Measurements from ENCODE around the gene CNTN4. TPM values are rescaled to one million over a fixed set of nuclear protein-coding genes. Genes with fewer than 3 reads are reported as not detected.

CNTN4 gene
- total and polyA plus RNA-seq, 9 donors: 0.35 to 16.7 (median 3.0) TPM

DNA sequence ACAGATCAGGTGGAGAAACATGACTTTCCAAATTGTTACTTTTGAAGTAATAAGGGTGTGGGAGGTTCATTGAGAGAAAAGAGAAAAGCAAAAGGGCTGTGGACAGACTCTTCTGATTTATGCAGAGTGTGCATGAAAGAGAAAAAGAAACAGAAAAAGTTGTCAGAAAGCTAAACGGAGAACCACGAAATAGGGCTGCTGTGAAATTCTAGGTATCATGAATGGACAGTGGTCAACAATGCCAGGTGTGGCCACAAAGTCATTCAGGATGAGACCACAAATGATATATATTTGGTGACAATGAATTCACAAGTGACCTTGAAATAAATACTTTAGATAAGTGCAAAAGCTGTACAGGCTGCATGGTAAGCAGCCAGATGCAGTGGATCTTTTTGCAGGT lies 841.4 kb downstream of the CNTN4 start:
- 77 to 88% (median 79%) methylated on average over 2 of the region's 2 CpGs for WGBS, 3 donors
- no peak overlapping the region for H3K4me3 ChIP-seq
- no peak for DNase-seq
- no peaks in the 10 kb centered on the region for H3K4me1 ChIP-seq (ENCODE audit: insufficient read depth)
- no peak overlapping the region for H3K27ac ChIP-seq
- H3K27me3 ChIP-seq: no peaks in the 10 kb centered on the region
- no peaks in the 10 kb centered on the region for H3K9me3 ChIP-seq
- no peak for TF ChIP-seq EP300 (IDR thresholded peaks at IDR 0.05)
- TF ChIP-seq, protein P1, sequence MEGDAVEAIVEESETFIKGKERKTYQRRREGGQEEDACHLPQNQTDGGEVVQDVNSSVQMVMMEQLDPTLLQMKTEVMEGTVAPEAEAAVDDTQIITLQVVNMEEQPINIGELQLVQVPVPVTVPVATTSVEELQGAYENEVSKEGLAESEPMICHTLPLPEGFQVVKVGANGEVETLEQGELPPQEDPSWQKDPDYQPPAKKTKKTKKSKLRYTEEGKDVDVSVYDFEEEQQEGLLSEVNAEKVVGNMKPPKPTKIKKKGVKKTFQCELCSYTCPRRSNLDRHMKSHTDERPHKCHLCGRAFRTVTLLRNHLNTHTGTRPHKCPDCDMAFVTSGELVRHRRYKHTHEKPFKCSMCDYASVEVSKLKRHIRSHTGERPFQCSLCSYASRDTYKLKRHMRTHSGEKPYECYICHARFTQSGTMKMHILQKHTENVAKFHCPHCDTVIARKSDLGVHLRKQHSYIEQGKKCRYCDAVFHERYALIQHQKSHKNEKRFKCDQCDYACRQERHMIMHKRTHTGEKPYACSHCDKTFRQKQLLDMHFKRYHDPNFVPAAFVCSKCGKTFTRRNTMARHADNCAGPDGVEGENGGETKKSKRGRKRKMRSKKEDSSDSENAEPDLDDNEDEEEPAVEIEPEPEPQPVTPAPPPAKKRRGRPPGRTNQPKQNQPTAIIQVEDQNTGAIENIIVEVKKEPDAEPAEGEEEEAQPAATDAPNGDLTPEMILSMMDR (IDR thresholded peaks at IDR 0.05): no peak
- TF ChIP-seq POLR2A (IDR thresholded peaks at IDR 0.05): no peak
- intact Hi-C loops (cut with DNase I): no loop called here
- no peaks in the 10 kb centered on the region for H3K36me3 ChIP-seq

DNA sequence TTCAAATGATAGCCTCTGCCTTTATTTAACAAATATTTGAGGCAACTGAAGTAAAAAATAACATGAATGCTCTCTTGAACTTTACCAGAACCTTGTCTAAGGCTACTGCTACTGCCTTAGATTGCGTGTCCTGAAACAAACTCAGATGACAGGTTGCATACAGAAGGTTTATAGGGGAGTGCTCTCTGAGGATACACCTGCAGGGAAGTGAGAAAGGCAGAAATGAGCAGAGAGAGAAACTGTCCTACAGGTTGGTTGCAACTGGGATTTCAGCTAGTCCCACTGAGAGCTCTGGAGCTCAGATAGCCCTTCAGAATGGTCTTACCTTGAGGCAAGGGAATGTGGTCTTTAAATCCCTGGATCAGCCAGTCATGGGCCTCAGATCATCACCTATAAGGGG lies 846.0 kb downstream of the CNTN4 start:
- Histone ChIP-seq H3K9me3 (no peaks in the 10 kb centered on the region), H3K27me3 (no peaks in the 10 kb centered on the region), H3K36me3 (no peaks in the 10 kb centered on the region), H3K4me3 (no peak overlapping the region), H3K27ac (no peak overlapping the region), H3K4me1 (ENCODE audit: insufficient read depth) (no peaks in the 10 kb centered on the region)
- TF ChIP-seq POLR2A (IDR thresholded peaks at IDR 0.05) (no peak), EP300 (IDR thresholded peaks at IDR 0.05) (no peak)
- TF ChIP-seq, protein P1 (IDR thresholded peaks at IDR 0.05): no peak
- intact Hi-C loops (cut with DNase I): no loop called here
- WGBS, 3 donors: 86 to 98% (median 96%) methylated on average over 1 of the region's 1 CpG
- DNase-seq: no peak

DNA sequence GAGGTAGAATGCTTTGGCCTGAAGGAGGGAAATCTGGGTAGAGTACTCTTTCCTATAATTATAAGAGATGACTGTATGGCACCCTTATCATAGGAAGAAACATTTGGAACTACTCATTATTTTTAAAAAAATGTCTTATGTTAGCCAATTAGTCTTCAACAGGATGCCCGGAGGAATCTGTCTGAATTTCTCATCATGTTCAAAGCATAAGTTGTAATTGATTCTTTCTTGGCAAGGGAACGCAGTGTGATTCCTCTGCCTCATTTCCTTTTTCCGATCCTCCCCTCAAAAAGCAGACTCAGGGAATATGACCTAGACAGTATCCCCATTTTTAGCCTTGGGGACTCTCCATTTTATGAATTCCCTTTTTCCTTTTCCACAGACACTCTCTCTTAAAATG lies 846.5 kb downstream of the CNTN4 start:
- DNase-seq: no peak
- Histone ChIP-seq H3K4me1 (ENCODE audit: insufficient read depth) (no peaks in the 10 kb centered on the region), H3K27me3 (no peaks in the 10 kb centered on the region), H3K9me3 (no peaks in the 10 kb centered on the region), H3K27ac (no peak overlapping the region), H3K4me3 (no peak overlapping the region), H3K36me3 (no peaks in the 10 kb centered on the region)
- WGBS, 3 donors: 61 to 74% (median 71%) methylated on average over 3 of the region's 3 CpGs
- intact Hi-C loops (cut with DNase I): no loop called here
- TF ChIP-seq POLR2A (IDR thresholded peaks at IDR 0.05): no peak
- TF ChIP-seq, protein P1 (IDR thresholded peaks at IDR 0.05): no peak
- no peak for TF ChIP-seq EP300 (IDR thresholded peaks at IDR 0.05)

DNA sequence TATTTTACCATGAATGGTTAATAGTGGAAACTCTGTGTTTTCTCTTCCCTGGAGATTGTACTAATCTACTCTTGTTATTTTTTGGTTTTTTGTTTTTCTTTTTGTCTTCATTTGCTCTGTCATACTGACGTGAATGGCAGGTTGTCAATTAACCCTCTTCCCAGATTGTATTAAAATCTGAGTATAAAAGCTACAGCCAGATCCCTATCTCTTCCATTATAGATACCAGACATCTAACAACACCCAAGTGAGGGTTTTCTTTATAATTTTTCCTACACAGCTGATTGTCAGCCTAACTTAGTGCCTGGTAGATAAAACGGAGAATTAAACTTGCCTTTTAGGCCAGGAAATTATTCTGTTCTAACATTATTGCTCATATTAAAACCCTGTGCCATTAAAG lies 848.9 kb downstream of the CNTN4 start:
- DNase-seq: no peak
- no peaks in the 10 kb centered on the region for H3K36me3 ChIP-seq
- TF ChIP-seq, protein P1 (IDR thresholded peaks at IDR 0.05): no peak
- TF ChIP-seq EP300 (IDR thresholded peaks at IDR 0.05) (no peak), POLR2A (IDR thresholded peaks at IDR 0.05) (no peak)
- H3K27me3 ChIP-seq: no peaks in the 10 kb centered on the region
- no peak overlapping the region for H3K27ac ChIP-seq
- intact Hi-C loops (cut with DNase I): no loop called here
- no peak overlapping the region for H3K4me3 ChIP-seq
- H3K9me3 ChIP-seq: no peaks in the 10 kb centered on the region
- WGBS, 3 donors: 66 to 76% (median 70%) methylated on average over 2 of the region's 2 CpGs
- H3K4me1 ChIP-seq (ENCODE audit: insufficient read depth): no peaks in the 10 kb centered on the region

DNA sequence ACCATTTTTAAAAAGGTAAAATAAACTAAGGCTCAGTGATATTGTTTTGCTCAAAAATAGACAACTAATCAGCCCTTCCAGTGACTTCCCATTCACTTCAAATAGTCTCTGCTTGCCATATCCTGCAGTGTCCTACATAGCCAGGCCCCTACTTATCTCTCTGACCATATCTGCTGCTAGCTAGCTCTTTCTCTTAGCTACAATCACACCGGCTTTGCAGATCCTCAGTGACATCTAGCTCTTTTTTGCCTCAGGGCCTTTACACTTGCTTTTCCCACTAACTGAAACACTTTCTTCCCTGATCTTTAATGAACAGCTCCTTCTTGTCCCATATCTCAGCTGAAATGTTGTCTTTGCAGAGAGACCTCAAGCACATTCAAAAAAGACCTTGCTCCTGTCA lies 850.2 kb downstream of the CNTN4 start:
- intact Hi-C loops (cut with DNase I): no loop called here
- H3K9me3 ChIP-seq: no peaks in the 10 kb centered on the region
- no peaks in the 10 kb centered on the region for H3K4me1 ChIP-seq (ENCODE audit: insufficient read depth)
- 86 to 94% (median 89%) methylated on average over 1 of the region's 1 CpG for WGBS, 3 donors
- no peaks in the 10 kb centered on the region for H3K27me3 ChIP-seq
- DNase-seq: no peak
- TF ChIP-seq POLR2A (IDR thresholded peaks at IDR 0.05): no peak
- TF ChIP-seq, protein P1 (IDR thresholded peaks at IDR 0.05): no peak
- no peak for TF ChIP-seq EP300 (IDR thresholded peaks at IDR 0.05)
- no peaks in the 10 kb centered on the region for H3K36me3 ChIP-seq
- H3K27ac ChIP-seq: no peak overlapping the region
- no peak overlapping the region for H3K4me3 ChIP-seq

Data from ovary (tissue), 9 donors.